Measurements from ENCODE around the gene CPED1.

DNA sequence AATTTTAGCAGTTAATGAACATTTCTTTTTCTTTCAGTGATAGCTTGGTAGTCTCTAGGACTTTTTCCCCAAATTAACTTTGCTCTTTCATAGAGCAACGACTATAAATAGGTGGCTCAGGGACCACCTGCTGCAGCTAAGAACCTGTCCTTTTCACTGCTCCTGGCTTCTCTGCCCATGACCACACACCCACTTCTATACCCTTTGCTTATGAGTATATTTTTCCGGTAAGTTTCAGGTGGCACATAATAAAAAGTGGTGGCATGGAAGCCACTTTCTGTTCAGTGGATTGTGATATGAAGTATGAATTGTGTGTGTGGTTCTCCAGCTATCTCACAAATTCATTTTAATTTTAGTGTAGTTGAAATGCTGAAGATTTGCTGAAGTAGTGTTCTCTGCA, 36.7 kb upstream of the CPED1 start:
- no peak for TF ChIP-seq TP53 (CRISPR knock-in tag; IDR thresholded peaks at IDR 0.05)
- TF ChIP-seq, protein P1, sequence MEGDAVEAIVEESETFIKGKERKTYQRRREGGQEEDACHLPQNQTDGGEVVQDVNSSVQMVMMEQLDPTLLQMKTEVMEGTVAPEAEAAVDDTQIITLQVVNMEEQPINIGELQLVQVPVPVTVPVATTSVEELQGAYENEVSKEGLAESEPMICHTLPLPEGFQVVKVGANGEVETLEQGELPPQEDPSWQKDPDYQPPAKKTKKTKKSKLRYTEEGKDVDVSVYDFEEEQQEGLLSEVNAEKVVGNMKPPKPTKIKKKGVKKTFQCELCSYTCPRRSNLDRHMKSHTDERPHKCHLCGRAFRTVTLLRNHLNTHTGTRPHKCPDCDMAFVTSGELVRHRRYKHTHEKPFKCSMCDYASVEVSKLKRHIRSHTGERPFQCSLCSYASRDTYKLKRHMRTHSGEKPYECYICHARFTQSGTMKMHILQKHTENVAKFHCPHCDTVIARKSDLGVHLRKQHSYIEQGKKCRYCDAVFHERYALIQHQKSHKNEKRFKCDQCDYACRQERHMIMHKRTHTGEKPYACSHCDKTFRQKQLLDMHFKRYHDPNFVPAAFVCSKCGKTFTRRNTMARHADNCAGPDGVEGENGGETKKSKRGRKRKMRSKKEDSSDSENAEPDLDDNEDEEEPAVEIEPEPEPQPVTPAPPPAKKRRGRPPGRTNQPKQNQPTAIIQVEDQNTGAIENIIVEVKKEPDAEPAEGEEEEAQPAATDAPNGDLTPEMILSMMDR (IDR thresholded peaks at IDR 0.05): no peak

Measured in WTC11 (cell line).